ENCODE measurements around the gene WDR93.
A peak's percentile ranks its signal among the peaks of the same experiment; 100 is the strongest.

WDR93 gene

DNA sequence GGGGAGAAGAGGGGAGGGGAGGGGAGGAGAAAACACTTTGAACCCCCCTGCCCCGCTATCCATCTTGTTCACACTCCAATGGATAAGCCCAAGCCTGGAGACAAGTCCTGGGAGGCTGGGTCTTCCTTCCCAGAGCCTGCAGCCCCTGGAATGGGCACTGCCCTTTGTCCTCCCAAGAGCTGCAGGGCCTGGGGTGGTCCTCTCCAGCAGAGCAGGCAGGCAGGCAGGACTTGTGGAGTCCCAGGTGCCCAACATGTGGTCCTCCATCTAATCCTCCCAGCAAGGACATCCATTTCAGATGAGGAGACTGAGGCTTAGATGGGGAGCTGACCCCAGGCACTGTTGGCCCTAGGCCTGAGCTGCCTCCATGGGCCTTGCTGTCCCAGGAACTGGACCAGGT lies 75.1 kb downstream of the WDR93 start:
- TF ChIP-seq GLIS3 (CRISPR knock-in tag; IDR thresholded peaks at IDR 0.05): no peak
- no peak for TF ChIP-seq ESRRG (CRISPR knock-in tag; IDR thresholded peaks at IDR 0.05)
- TF ChIP-seq SNAI2 (CRISPR knock-in tag; IDR thresholded peaks at IDR 0.05): no peak
- no peak for TF ChIP-seq ZC3H10 (CRISPR knock-in tag; IDR thresholded peaks at IDR 0.05)
- TF ChIP-seq TCF4 (CRISPR knock-in tag; IDR thresholded peaks at IDR 0.05; ENCODE audit: borderline replicate concordance): no peak
- TF ChIP-seq RARB (CRISPR knock-in tag; IDR thresholded peaks at IDR 0.05): no peak
- TF ChIP-seq BACH2 (CRISPR knock-in tag; IDR thresholded peaks at IDR 0.05; ENCODE audit: borderline replicate concordance): no peak
- TF ChIP-seq ZFP30 (CRISPR knock-in tag; IDR thresholded peaks at IDR 0.05): no peak
- no peak for TF ChIP-seq ARNTL (CRISPR knock-in tag; IDR thresholded peaks at IDR 0.05; ENCODE audit: borderline replicate concordance, low read depth)
- TF ChIP-seq PATZ1 (CRISPR knock-in tag; IDR thresholded peaks at IDR 0.05; ENCODE audit: borderline replicate concordance): no peak
- no peak for TF ChIP-seq ZNF565 (CRISPR knock-in tag; conservative IDR thresholded peaks at IDR 0.05; ENCODE audit: low read depth)
- no peak for TF ChIP-seq ZFP3 (CRISPR knock-in tag; IDR thresholded peaks at IDR 0.05)
- no peak for TF ChIP-seq CSDC2 (CRISPR knock-in tag; IDR thresholded peaks at IDR 0.05)
- no peak for ATAC-seq

DNA sequence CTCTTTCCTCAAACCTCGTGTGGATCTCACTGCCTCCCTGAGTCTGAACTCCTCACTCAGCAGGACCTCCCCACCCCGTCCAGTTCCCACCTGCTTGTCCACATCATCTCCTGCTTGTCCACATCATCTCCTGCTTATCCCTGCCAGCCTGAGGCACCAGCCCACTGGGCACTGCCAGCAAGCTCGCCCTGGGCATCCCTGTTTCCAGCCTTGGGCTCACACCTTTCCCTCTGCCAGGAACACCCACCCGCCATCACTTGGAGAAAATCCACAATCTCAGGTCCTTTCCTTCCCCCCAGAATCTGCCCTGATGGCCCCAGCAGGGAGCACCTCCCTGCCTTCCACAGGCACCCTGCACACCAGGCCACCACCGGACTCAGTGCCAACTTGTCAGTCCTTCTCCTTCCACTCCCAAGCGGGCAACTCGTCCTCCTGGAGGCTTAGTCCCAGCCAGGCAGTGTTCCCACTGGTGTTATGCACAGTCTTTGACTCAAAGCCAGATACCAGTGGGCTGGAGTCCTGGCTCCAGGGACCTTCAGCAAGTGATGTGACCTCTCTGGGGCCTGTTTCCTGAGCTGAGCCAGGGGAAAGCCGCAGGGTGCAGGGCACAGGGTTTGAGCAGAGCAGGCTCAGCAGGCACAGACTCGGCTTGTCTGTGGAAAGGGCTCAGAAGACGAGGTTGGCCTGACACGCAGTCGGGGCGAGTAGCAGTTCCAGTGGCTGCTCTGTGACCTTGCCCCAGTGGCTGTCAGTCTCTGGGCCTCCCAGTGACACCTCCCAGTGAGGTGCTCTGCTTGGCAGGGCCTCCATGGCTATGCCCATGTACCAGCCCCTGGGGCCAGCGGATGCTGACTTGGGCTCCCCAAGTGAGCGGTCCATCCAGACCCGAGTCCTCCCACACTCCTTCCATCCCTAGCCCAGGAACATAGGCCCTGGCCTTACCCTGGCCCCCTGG lies 76.0 kb downstream of the WDR93 start:
- no peak for TF ChIP-seq ZNF70 (CRISPR knock-in tag; IDR thresholded peaks at IDR 0.05)
- no peak for TF ChIP-seq CSDC2 (CRISPR knock-in tag; IDR thresholded peaks at IDR 0.05)
- no peak for TF ChIP-seq BACH2 (CRISPR knock-in tag; IDR thresholded peaks at IDR 0.05; ENCODE audit: borderline replicate concordance)
- TF ChIP-seq ZNF8 (CRISPR knock-in tag; IDR thresholded peaks at IDR 0.05): no peak
- peak; percentile 13; the same call in 1 of the 3 replicates for ATAC-seq

- TF ChIP-seq CSRNP3 (CRISPR knock-in tag; IDR thresholded peaks at IDR 0.05) (no peak), ARNTL (CRISPR knock-in tag; IDR thresholded peaks at IDR 0.05; ENCODE audit: borderline replicate concordance, low read depth) (no peak), ZFP3 (CRISPR knock-in tag; IDR thresholded peaks at IDR 0.05) (no peak), OSR1 (CRISPR knock-in tag; IDR thresholded peaks at IDR 0.05) (no peak)
- no peak for ATAC-seq
Observed at GRCh38 chr15:89767411-89767915, 76.9 kb downstream of the WDR93 start.

- ATAC-seq: no peak
Observed at GRCh38 chr15:89768071-89768500, 77.5 kb downstream of the WDR93 start.

More at GRCh38 chr15:89768071-89768500, 77.5 kb downstream of the WDR93 start:
- TF ChIP-seq PATZ1 (CRISPR knock-in tag; IDR thresholded peaks at IDR 0.05; ENCODE audit: borderline replicate concordance): no peak
- no peak for TF ChIP-seq CREB5 (CRISPR knock-in tag; IDR thresholded peaks at IDR 0.05; ENCODE audit: low read depth)
- TF ChIP-seq TOX (CRISPR knock-in tag; IDR thresholded peaks at IDR 0.05; ENCODE audit: borderline replicate concordance): no peak
- TF ChIP-seq CSRNP3 (CRISPR knock-in tag; IDR thresholded peaks at IDR 0.05): no peak
- TF ChIP-seq SNAI2 (CRISPR knock-in tag; IDR thresholded peaks at IDR 0.05): no peak
- TF ChIP-seq ISL1 (CRISPR knock-in tag; IDR thresholded peaks at IDR 0.05): no peak
- no peak for TF ChIP-seq OSR1 (CRISPR knock-in tag; IDR thresholded peaks at IDR 0.05)
- no peak for TF ChIP-seq ZNF565 (CRISPR knock-in tag; conservative IDR thresholded peaks at IDR 0.05; ENCODE audit: low read depth)
- no peak for TF ChIP-seq ZFP3 (CRISPR knock-in tag; IDR thresholded peaks at IDR 0.05)
- no peak for TF ChIP-seq ZNF8 (CRISPR knock-in tag; IDR thresholded peaks at IDR 0.05)
- TF ChIP-seq BACH2 (CRISPR knock-in tag; IDR thresholded peaks at IDR 0.05; ENCODE audit: borderline replicate concordance): no peak
- no peak for TF ChIP-seq GLIS3 (CRISPR knock-in tag; IDR thresholded peaks at IDR 0.05)
- TF ChIP-seq ZNF70 (CRISPR knock-in tag; IDR thresholded peaks at IDR 0.05): no peak
- no peak for TF ChIP-seq CSDC2 (CRISPR knock-in tag; IDR thresholded peaks at IDR 0.05)

Measured in SK-N-SH treated with all-trans-retinoic acid at 6 μM for 48 hours (cell line).